CD8-positive, alpha-beta memory T cell (primary cell): Measurements from ENCODE around the gene ASAP2. TPM values are rescaled to one million over a fixed set of nuclear protein-coding genes. Genes with fewer than 3 reads are reported as not detected.

ENCODE experiments used
- CTCF ChIA-PET: fragments of 350-600 bp; sonication (Branson Sonifier 250); formaldehyde crosslinking; loops from one replicate; lab custom pipeline; 2021; ENCODE audit warnings: antibody characterized with exemption; lab: Charles Lee
- POLR2A ChIA-PET: fragments of 350-600 bp; sonication (Branson Sonifier 250); formaldehyde crosslinking; loops from one replicate; lab custom pipeline; 2021; ENCODE audit warnings: antibody characterized with exemption; lab: Charles Lee
- DNase-seq, 5 donors: peaks; one replicate each; pipeline versions ENCODE4 v3.0.0 to v3.0.0-alpha.2; 2020 to 2022; ENCODE audit warnings: mixed read lengths in 1 of 5
- H3K27ac ChIP-seq: one replicate; pipeline ENCODE4 v1.7.0; 2013; ENCODE audit warnings: low read depth, mild to moderate bottlenecking, low read length, moderate library complexity
- H3K27me3 ChIP-seq: 2 replicates; pipeline ENCODE4 v1.7.0; 2013; ENCODE audit warnings: low read length, mild to moderate bottlenecking; ENCODE audit not compliant: insufficient read depth, poor library complexity, severe bottlenecking
- H3K36me3 ChIP-seq: 2 replicates; pipeline ENCODE4 v1.7.0; 2013; ENCODE audit warnings: mild to moderate bottlenecking, low read length, moderate library complexity; ENCODE audit not compliant: insufficient read depth
- H3K4me1 ChIP-seq: 2 replicates; pipeline ENCODE4 v1.7.0; 2013; ENCODE audit warnings: mild to moderate bottlenecking, low read length, moderate library complexity; ENCODE audit not compliant: insufficient read depth
- H3K4me3 ChIP-seq: 2 replicates; pipeline ENCODE4 v1.7.0; 2013; ENCODE audit warnings: mild to moderate bottlenecking, low read length
- H3K9me3 ChIP-seq: 2 replicates; pipeline ENCODE4 v1.7.0; 2013; ENCODE audit warnings: mild to moderate bottlenecking, low read length
- H3K27ac Mint-ChIP-seq, 8 donors: one replicate each; pipeline ENCODE4 v1.8.0; 2020 to 2021; ENCODE audit warnings: mixed read lengths in 8 of 8, mild to moderate bottlenecking in 6 of 8, inconsistent platforms in 3 of 8, moderate library complexity in 3 of 8
- H3K27me3 Mint-ChIP-seq, 2 donors: one replicate each; pipeline ENCODE4 v1.8.0; 2020 to 2021; ENCODE audit warnings: mixed read lengths in 2 of 2, mild to moderate bottlenecking in 1 of 2, moderate library complexity in 1 of 2
- H3K36me3 Mint-ChIP-seq, 3 donors: one replicate each; pipeline ENCODE4 v1.8.0; 2020 to 2021; ENCODE audit warnings: mixed read lengths in 3 of 3, inconsistent platforms in 1 of 3, mild to moderate bottlenecking in 1 of 3
- H3K4me1 Mint-ChIP-seq, 3 donors: one replicate each; pipeline ENCODE4 v1.8.0; 2020 to 2021; ENCODE audit warnings: mixed read lengths in 3 of 3, inconsistent platforms in 1 of 3, mild to moderate bottlenecking in 1 of 3
- H3K4me3 Mint-ChIP-seq, 7 donors: one replicate each; pipeline ENCODE4 v1.8.0; 2020 to 2021; ENCODE audit warnings: mixed read lengths in 7 of 7, mild to moderate bottlenecking in 6 of 7, moderate library complexity in 4 of 7, inconsistent platforms in 2 of 7
- H3K9me3 Mint-ChIP-seq, 5 donors: one replicate each; pipeline ENCODE4 v1.8.0; 2020 to 2022; ENCODE audit warnings: mixed read lengths in 5 of 5, mild to moderate bottlenecking in 3 of 5, moderate library complexity in 2 of 5, inconsistent platforms in 1 of 5
- polyA plus RNA-seq: library from polyadenylated mRNA; unstranded; fragments of 300-500 nt; fragmentation: Illumina TruSeq; gene quantifications from one replicate; pipeline ENCODE4 v1.2.3, GENCODE V29; 2021
- total RNA-seq, 2 experiments: library from RNA; stranded (reverse); gene quantifications; one replicate each; pipeline ENCODE4 v1.2.3, GENCODE V29; 2021

Gene ASAP2
- total and polyA plus RNA-seq, 3 experiments from 2014 or later, result 0.15 to 0.38 TPM; not detected in 1

DNA sequence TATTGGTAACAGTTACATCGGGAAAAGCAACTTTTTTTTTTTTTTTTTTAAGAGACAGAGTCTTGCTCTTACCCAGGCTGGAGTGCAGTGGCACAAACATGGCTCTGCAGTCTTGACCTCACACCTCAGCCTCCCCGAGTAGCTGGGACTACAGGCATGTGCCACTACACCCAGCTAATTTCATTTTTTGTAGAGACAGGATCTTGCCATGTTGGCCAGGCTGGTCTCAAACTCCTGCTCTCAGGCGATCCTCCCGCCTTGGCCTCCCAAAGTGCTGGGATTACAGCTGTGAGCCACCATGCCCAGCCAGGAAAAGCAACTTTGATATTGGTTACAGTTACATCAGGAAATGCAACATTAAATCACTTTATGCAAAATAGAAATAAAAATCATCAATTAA is 212.1 kb downstream of the ASAP2 start:
- no peaks in the 10 kb centered on the region for H3K27me3 ChIP-seq
- Mint-ChIP-seq H3K36me3 (peaks cover 0 to 53% (median 11%) of the 10 kb centered on the region in 3 donors), H3K27ac (peak overlapping the region in 1 of 8 donors; percentile 64), H3K27me3 (no peaks in the 10 kb centered on the region), H3K9me3 (no peaks in the 10 kb centered on the region), H3K4me3 (peak overlapping the region in 1 of 7 donors; percentile 2), H3K4me1 (peaks cover 57 to 72% (median 71%) of the 10 kb centered on the region in 3 donors)
- peaks cover 21% of the 10 kb centered on the region for H3K4me1 ChIP-seq
- ChIA-PET POLR2A (no interaction called here), CTCF (no interaction called here)
- H3K4me3 ChIP-seq, result no peak overlapping the region
- H3K36me3 ChIP-seq, result no peaks in the 10 kb centered on the region
- H3K27ac ChIP-seq, result no peak overlapping the region
- DNase-seq, result no peak
- no peaks in the 10 kb centered on the region for H3K9me3 ChIP-seq

GRCh38 chr2:9419541-9419940 is 212.9 kb downstream of the ASAP2 start:
- H3K9me3 ChIP-seq, result no peaks in the 10 kb centered on the region
- no peak overlapping the region for H3K27ac ChIP-seq
- no peaks in the 10 kb centered on the region for H3K36me3 ChIP-seq
- peak overlapping the region in 2 of 8 donors; percentile 61 to 66 for H3K27ac Mint-ChIP-seq
- peak overlapping the region in 3 of 7 donors; percentile 44 to 77 (median 48) for H3K4me3 Mint-ChIP-seq
- no peak overlapping the region for H3K4me3 ChIP-seq
- no peaks in the 10 kb centered on the region for H3K27me3 ChIP-seq
- H3K9me3 Mint-ChIP-seq, result no peaks in the 10 kb centered on the region
- peaks cover 26% of the 10 kb centered on the region for H3K4me1 ChIP-seq
- ChIA-PET POLR2A (no interaction called here), CTCF (no interaction called here)
- DNase-seq, result no peak
- H3K27me3 Mint-ChIP-seq, result no peaks in the 10 kb centered on the region
- H3K4me1 Mint-ChIP-seq, result peaks cover 51 to 64% (median 63%) of the 10 kb centered on the region in 3 donors
- peaks cover 0 to 49% (median 7%) of the 10 kb centered on the region in 3 donors for H3K36me3 Mint-ChIP-seq

GRCh38 chr2:9420495-9420894 is 213.9 kb downstream of the ASAP2 start:
- H3K4me3 ChIP-seq, result no peak overlapping the region
- H3K4me3 Mint-ChIP-seq, result peak overlapping the region in 6 of 7 donors; percentile 26 to 77 (median 46)
- peaks cover 48 to 60% (median 60%) of the 10 kb centered on the region in 3 donors for H3K4me1 Mint-ChIP-seq
- peak overlapping the region in 5 of 8 donors; percentile 47 to 90 (median 66) for H3K27ac Mint-ChIP-seq
- H3K36me3 ChIP-seq, result no peaks in the 10 kb centered on the region
- no peak overlapping the region for H3K27ac ChIP-seq
- H3K36me3 Mint-ChIP-seq, result peaks cover 0 to 46% (median 7%) of the 10 kb centered on the region in 3 donors
- peaks cover 29% of the 10 kb centered on the region for H3K4me1 ChIP-seq
- no peaks in the 10 kb centered on the region for H3K9me3 ChIP-seq
- DNase-seq, result no peak
- H3K9me3 Mint-ChIP-seq, result no peaks in the 10 kb centered on the region
- H3K27me3 Mint-ChIP-seq, result no peaks in the 10 kb centered on the region
- no peaks in the 10 kb centered on the region for H3K27me3 ChIP-seq
- CTCF ChIA-PET, result no interaction called here
- POLR2A ChIA-PET, result no interaction called here

DNA sequence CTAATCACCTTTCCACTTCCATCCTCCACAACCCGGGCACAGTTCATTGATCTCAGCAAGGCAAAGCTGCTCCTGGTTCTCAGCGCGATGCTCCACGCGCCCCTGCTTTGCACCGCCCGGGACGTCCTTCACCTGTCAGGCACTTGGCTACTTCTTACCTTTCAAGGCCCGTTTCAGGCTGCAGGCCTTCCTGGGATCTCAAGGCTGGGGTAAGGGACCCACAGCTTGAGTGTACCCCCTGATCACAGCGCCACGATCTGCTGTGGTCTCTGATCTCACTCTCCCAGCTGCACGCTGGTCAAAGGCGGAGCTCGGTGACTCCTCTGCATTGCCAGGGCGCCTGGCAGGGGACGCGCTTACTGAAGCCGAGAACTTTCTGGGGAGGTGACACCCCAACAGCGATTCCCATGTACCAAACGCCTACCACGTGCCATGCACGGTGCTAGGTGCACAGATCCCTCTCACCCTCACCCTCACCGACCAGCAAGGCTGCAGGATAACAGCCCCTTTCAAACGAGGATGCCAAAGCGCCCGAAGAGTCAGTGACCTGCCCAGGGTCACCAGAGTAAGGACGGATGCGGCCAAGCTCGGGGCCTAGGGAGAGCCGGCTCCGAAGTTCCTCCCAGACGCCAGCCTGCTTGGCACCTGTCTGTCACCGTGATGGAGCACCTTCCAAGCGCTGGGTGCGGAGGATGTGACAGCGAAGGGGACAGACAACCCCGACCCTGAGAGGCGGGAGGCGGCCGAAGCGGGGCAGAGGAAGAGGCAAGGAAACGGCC is 215.9 kb downstream of the ASAP2 start:
- Mint-ChIP-seq H3K36me3 (peaks cover 0 to 34% (median 1%) of the 10 kb centered on the region in 3 donors), H3K4me3 (no peak overlapping the region), H3K4me1 (peaks cover 36 to 46% (median 45%) of the 10 kb centered on the region in 3 donors), H3K27me3 (no peaks in the 10 kb centered on the region), H3K9me3 (no peaks in the 10 kb centered on the region), H3K27ac (peak overlapping the region in 7 of 8 donors; percentile 80 to 97 (median 92))
- Histone ChIP-seq H3K27ac (peak overlapping the region; percentile 95), H3K36me3 (no peaks in the 10 kb centered on the region), H3K4me3 (peak overlapping the region; percentile 99), H3K4me1 (peaks cover 29% of the 10 kb centered on the region), H3K9me3 (no peaks in the 10 kb centered on the region), H3K27me3 (no peaks in the 10 kb centered on the region)
- ChIA-PET POLR2A (interaction anchor here (0.9 to 3.0 kb wide), 3 partner anchors 27 to 133 kb away, joined by 5 to 28 read pairs (median 8); partner anchors contain the start of genes ADAM17 and IAH1), CTCF (interaction anchor here (0.8 to 1.7 kb wide), 4 partner anchors 9 to 198 kb away, joined by 3 to 5 read pairs (median 4); no protein-coding TSS in a partner anchor)
- peak; percentile 20 to 65 (median 34) for DNase-seq

- peak; percentile 96 to 98 (median 98) for DNase-seq
- peak within 1 kb of the TSS in 7 of 8 donors; percentile 80 to 98 (median 92) for H3K27ac Mint-ChIP-seq
- H3K4me1 Mint-ChIP-seq, result peaks cover 30 to 38% (median 37%) of the 10 kb centered on the region in 3 donors
- ChIA-PET CTCF (interaction anchor here (1.4 to 1.7 kb wide), 3 partner anchors 10 to 134 kb away, joined by 3 to 5 read pairs (median 5); no protein-coding TSS in a partner anchor), POLR2A (interaction anchor here (1.4 to 3.0 kb wide), 3 partner anchors 48 to 132 kb away, joined by 3 to 28 read pairs (median 8); partner anchors contain the start of genes ADAM17 and IAH1)
- peaks cover 29% of the 10 kb centered on the region for H3K4me1 ChIP-seq
- no peaks in the 10 kb centered on the region for H3K9me3 Mint-ChIP-seq
- no peaks in the 10 kb centered on the region for H3K9me3 ChIP-seq
- H3K27me3 ChIP-seq, result no peaks in the 10 kb centered on the region
- no peaks in the 10 kb centered on the region for H3K36me3 ChIP-seq
- peaks cover 0 to 27% (median 0%) of the 10 kb centered on the region in 3 donors for H3K36me3 Mint-ChIP-seq
- no peak within 1 kb of the TSS for H3K4me3 Mint-ChIP-seq
- no peaks in the 10 kb centered on the region for H3K27me3 Mint-ChIP-seq
- H3K27ac ChIP-seq, result peak within 1 kb of the TSS; percentile 95
- H3K4me3 ChIP-seq, result peak within 1 kb of the TSS; percentile 99
Observed at GRCh38 chr2:9423100-9423921, 216.7 kb downstream of the ASAP2 start, which contains the start of the genes CPSF3 and ITGB1BP1. TSS of gene CPSF3 (plus strand) at chr2:9423654. CDS start at chr2:9423774, 120 bp downstream. TSS of gene ITGB1BP1 (minus strand) at chr2:9423528. CDS start at chr2:9418697, 4,831 bp downstream.

- Mint-ChIP-seq H3K4me1 (peaks cover 30 to 38% (median 31%) of the 10 kb centered on the region in 3 donors), H3K9me3 (no peaks in the 10 kb centered on the region), H3K36me3 (peaks cover 0 to 27% (median 0%) of the 10 kb centered on the region in 3 donors), H3K27me3 (no peaks in the 10 kb centered on the region), H3K4me3 (no peak overlapping the region), H3K27ac (peak overlapping the region in 2 of 8 donors; percentile 97 to 98)
- H3K9me3 ChIP-seq, result no peaks in the 10 kb centered on the region
- peak in 2 of 5 donors; percentile 13 for DNase-seq
- H3K27ac ChIP-seq, result peak overlapping the region; percentile 95
- no peaks in the 10 kb centered on the region for H3K36me3 ChIP-seq
- CTCF ChIA-PET, result no interaction called here
- H3K4me1 ChIP-seq, result peaks cover 29% of the 10 kb centered on the region
- POLR2A ChIA-PET, result interaction anchor here (1.4 to 3.0 kb wide), 3 partner anchors 47 to 132 kb away, joined by 3 to 28 read pairs (median 8); partner anchors contain the start of genes ADAM17 and IAH1
- peak overlapping the region; percentile 99 for H3K4me3 ChIP-seq
- no peaks in the 10 kb centered on the region for H3K27me3 ChIP-seq
Observed at GRCh38 chr2:9423922-9424272, 217.3 kb downstream of the ASAP2 start.

GRCh38 chr2:9424447-9425164 is 218.0 kb downstream of the ASAP2 start:
- H3K36me3 ChIP-seq, result peaks cover under 1% of the 10 kb centered on the region

More at GRCh38 chr2:9424447-9425164, 218.0 kb downstream of the ASAP2 start:
- Histone ChIP-seq H3K9me3 (no peaks in the 10 kb centered on the region), H3K4me3 (peak overlapping the region; percentile 99), H3K27ac (peak overlapping the region; percentile 95), H3K27me3 (no peaks in the 10 kb centered on the region), H3K4me1 (peaks cover 29% of the 10 kb centered on the region)
- POLR2A ChIA-PET, result interaction anchor here (1.4 to 3.0 kb wide), 2 partner anchors 46 to 49 kb away, joined by 3 to 28 read pairs; partner anchors contain the start of gene IAH1
- Mint-ChIP-seq H3K4me1 (peaks cover 25 to 31% (median 26%) of the 10 kb centered on the region in 3 donors), H3K4me3 (no peak overlapping the region), H3K9me3 (no peaks in the 10 kb centered on the region), H3K27me3 (no peaks in the 10 kb centered on the region), H3K27ac (peak overlapping the region in 2 of 8 donors; percentile 97 to 98), H3K36me3 (peaks cover 0 to 31% (median 0%) of the 10 kb centered on the region in 3 donors)
- DNase-seq, result no peak
- CTCF ChIA-PET, result no interaction called here
